ENCODE measurements around the gene AGFG2. TPM values are rescaled to one million over a fixed set of nuclear protein-coding genes. Genes with fewer than 3 reads are reported as not detected.
A peak's percentile ranks its signal among the peaks of the same experiment; 100 is the strongest.
"Not testable (repeated sequence)": the region's sequence is repeated elsewhere in the genome, so short reads cannot be mapped to it uniquely, and the experiment has no call there.

AGFG2 gene
- total RNA-seq, 3 donors from 2014 or later = 12.2 to 24.7 (median 18.7) TPM

GRCh38 chr7:100563100-100563564, 24.1 kb downstream of the AGFG2 start:
- H3K36me3 ChIP-seq = no peaks in the 10 kb centered on the region
- H3K4me3 ChIP-seq = no peak overlapping the region
- no peak for DNase-seq (ENCODE audit: low spot score in 2 of 2)
- no peak overlapping the region for H3K27ac ChIP-seq
- TF ChIP-seq CTCF (IDR thresholded peaks at IDR 0.05) (no peak), POLR2A (IDR thresholded peaks at IDR 0.05) (no peak), POLR2AphosphoS5 (IDR thresholded peaks at IDR 0.05) (no peak)
- no peaks in the 10 kb centered on the region for H3K9me3 ChIP-seq
- intact Hi-C loops (cut with DNase I; ENCODE audit: low total_unique reads) = loop anchor here (5.0 kb wide), 1 partner anchor 96 kb away; no protein-coding TSS in a partner anchor
- H3K27me3 ChIP-seq = no peaks in the 10 kb centered on the region
- H3K4me1 ChIP-seq = no peaks in the 10 kb centered on the region

- intact Hi-C loops (cut with DNase I; ENCODE audit: low total_unique reads) = loop anchor here (5.0 kb wide), 1 partner anchor 97 kb away; no protein-coding TSS in a partner anchor
- TF ChIP-seq CTCF (IDR thresholded peaks at IDR 0.05) (peak; percentile 85 to 92 (median 86)), POLR2AphosphoS5 (IDR thresholded peaks at IDR 0.05) (no peak)
- H3K27me3 ChIP-seq = no peaks in the 10 kb centered on the region
- no peaks in the 10 kb centered on the region for H3K9me3 ChIP-seq
- H3K4me3 ChIP-seq = no peak overlapping the region
- no peaks in the 10 kb centered on the region for H3K36me3 ChIP-seq
- H3K4me1 ChIP-seq = no peaks in the 10 kb centered on the region
- peak; percentile 59 to 84 for DNase-seq (ENCODE audit: low spot score in 2 of 2)
- no peak overlapping the region for H3K27ac ChIP-seq
Measured at GRCh38 chr7:100563809-100564400, 24.9 kb downstream of the AGFG2 start.

DNA sequence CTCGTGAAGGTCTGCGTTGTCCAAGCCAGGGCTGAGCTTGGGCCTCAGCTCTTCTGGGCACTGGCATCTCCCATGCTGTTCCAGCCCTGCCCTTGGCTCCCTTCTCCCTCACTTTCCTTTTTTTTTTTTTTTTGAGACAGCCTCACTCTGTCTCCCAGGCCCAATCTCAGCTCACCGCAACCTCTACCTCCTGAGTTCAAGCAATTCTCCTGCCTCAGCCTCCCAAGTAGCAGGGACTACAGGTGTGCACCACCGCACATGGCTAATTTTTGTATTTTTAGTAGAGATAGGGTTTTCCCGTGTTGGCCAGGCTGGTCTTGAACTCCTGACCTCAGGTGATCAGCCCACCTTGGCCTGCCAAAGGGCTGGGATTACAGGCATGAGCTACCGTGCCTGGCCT, 25.4 kb downstream of the AGFG2 start:
- not testable (repeated sequence) for H3K27ac ChIP-seq; H3K9me3 ChIP-seq; H3K4me1 ChIP-seq; H3K36me3 ChIP-seq; H3K27me3 ChIP-seq; H3K4me3 ChIP-seq; DNase-seq (ENCODE audit: low spot score in 2 of 2)
- intact Hi-C loops (cut with DNase I; ENCODE audit: low total_unique reads) = loop anchor here (5.0 kb wide), 1 partner anchor 97 kb away; no protein-coding TSS in a partner anchor

DNA sequence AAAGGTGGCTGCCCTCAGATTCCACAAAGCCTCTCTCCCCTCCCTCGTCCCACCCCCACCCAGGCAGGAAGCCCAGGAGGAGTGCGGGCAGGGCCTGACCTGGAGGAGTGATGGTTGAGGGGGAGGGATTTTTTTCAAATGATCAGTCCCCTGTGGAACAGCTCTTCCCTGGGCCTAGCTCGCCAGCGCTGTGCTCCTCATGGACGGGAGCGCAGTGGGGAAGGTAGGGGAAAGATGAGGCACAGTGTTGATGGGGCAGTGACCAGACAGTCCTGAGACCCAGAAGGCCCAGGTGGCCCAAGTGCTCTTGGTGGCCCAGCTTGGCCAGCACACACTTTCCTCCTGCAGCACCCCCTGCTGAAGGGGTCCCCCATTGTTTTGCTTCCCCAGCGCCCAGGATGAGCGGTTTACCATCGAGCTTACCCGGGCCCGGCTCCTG, 26.1 kb downstream of the AGFG2 start:
- Histone ChIP-seq H3K4me1 (peaks cover 0 to 2% of the 10 kb centered on the region in 2 donors), H3K9me3 (no peaks in the 10 kb centered on the region), H3K36me3 (no peaks in the 10 kb centered on the region), H3K27ac (no peak overlapping the region), H3K4me3 (no peak overlapping the region), H3K27me3 (no peaks in the 10 kb centered on the region)
- intact Hi-C loops (cut with DNase I; ENCODE audit: low total_unique reads) = no loop called here
- no peak for DNase-seq (ENCODE audit: low spot score in 2 of 2)
- TF ChIP-seq POLR2AphosphoS5 (IDR thresholded peaks at IDR 0.05) (no peak), POLR2A (IDR thresholded peaks at IDR 0.05) (no peak), CTCF (IDR thresholded peaks at IDR 0.05) (no peak)

DNA sequence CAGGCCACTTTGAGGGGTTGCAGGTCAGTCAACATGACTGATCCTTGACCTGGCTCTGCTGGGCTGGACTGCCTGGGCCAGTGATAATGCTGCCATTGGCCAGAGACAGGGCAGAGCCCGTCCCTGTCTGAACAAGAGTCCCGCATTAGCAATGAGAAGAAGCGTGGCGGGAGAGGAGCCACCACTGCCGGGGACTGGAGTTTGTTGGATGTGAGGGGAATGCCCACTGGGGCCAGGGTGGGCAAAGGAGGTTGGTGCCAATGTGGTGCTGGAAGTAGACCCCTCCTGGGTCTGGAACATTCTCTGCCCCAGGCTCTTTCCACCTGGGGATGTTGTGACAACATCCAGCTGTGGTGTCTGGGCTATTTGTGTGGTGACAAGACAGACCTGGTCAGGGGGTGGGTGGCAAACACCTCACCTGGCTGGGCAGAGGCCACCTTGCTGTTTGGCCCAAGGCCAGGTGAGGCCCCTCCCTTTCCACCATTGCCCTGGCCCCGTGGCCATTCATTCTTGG, 27.1 kb downstream of the AGFG2 start:
- no peaks in the 10 kb centered on the region for H3K36me3 ChIP-seq
- DNase-seq (ENCODE audit: low spot score in 2 of 2) = peak in 1 of 2 donors; percentile 47
- H3K9me3 ChIP-seq = no peaks in the 10 kb centered on the region
- H3K4me3 ChIP-seq = no peak overlapping the region
- intact Hi-C loops (cut with DNase I; ENCODE audit: low total_unique reads) = no loop called here
- no peak for TF ChIP-seq POLR2AphosphoS5 (IDR thresholded peaks at IDR 0.05)
- TF ChIP-seq POLR2A (IDR thresholded peaks at IDR 0.05) = no peak
- no peak for TF ChIP-seq CTCF (IDR thresholded peaks at IDR 0.05)
- H3K27ac ChIP-seq = no peak overlapping the region
- peaks cover 0 to 4% of the 10 kb centered on the region in 2 donors for H3K4me1 ChIP-seq
- no peaks in the 10 kb centered on the region for H3K27me3 ChIP-seq

All from breast epithelium (tissue), 4 donors.